T-helper 1 cell (primary cell): Measurements from ENCODE around the gene TANC2.
A peak's percentile ranks its signal among the peaks of the same experiment; 100 is the strongest.

Experiments
- DNase-seq, 5 donors: peaks; one replicate each; pipeline ENCODE4 v3.0.0-alpha.2; 2012 to 2020
- total RNA-seq, 4 donors: gene quantifications; one replicate each; lab custom pipeline; 2026; lab: John Stamatoyannopoulos, UW

The TANC2 gene
- 18.7 to 36.2 (median 30.4) reads per million in 4 donors for total RNA-seq

DNA sequence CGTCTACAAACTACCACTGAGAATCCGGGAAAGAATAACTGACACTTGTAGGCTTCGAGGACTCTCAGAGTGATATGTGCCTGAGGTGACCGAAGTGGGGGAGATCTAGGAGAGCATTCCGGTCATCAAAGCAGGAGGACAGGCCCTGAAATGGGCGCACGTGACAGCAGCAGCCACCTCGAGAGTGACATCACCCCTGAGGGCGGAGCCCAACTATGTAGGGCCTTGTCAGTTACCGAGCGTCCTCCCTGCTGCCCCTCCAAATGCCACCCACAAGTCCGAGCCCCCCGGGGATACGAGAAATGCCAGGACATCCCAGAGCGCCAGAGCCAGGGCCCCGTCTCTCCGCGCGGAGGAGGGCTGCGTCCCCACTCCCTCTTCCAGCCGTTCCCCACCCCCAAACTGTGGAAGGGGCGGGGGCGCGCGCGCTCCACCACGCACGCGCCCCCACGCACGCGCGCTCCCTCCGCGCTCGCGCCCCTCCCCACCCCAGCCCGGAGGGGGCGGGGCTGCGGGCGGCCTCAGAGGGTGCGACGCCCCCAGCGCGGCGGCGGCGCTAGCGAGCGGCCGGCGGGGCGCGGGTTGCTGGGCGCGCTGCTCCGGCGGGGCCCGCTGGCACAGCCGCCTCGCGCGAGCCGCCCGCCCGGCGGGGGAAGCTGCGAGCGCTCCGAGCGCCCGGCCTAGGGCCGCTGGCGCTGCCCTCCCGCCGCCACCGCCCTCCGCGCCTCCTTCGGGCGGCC is at the start of gene TANC2:
Gene TANC2 (plus strand): TSS at position 550 of the 740 bp plus-strand sequence. CDS start 43,325 bp downstream, outside the sequence.
- peak; percentile 60 to 83 (median 73) for DNase-seq

- no peak for DNase-seq
Observed at GRCh38 chr17:62916684-62917571, 49.1 kb upstream of the TANC2 start.

- no peak for DNase-seq
Observed at GRCh38 chr17:62919388-62919787, 46.6 kb upstream of the TANC2 start.

GRCh38 chr17:62920300-62920699 is 45.7 kb upstream of the TANC2 start:
- no peak for DNase-seq

- no peak for DNase-seq
Observed at GRCh38 chr17:62921817-62922216, 44.2 kb upstream of the TANC2 start.

- DNase-seq, result no peak
Observed at GRCh38 chr17:62923258-62924150, 42.5 kb upstream of the TANC2 start.

DNA sequence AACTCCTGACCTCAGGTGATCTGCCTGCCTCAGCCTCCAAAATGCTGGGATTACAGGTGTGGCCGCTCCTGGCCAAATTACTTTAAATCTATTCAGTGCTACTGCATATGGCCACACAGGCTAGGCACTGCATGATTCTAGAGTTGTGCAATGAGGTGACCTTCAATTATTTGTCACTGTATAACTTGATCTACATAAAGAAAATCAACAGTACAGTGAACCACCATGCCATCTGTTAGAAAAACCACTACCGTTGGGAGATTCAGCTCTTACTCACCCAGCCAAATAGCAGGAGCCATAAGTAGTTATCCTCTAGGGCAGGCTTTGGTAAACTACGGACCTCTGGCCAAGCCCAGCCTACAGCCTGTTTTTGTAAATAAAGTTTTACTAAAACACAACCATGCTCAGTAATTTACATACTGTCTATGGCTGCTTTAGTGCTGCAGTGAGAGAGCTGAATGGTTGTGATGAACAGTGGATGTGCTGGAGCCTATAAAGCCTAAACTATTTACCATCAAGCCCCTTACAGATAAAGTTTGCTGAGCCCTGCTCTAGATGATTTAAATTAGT is 40.7 kb upstream of the TANC2 start:
- no peak for DNase-seq

DNA sequence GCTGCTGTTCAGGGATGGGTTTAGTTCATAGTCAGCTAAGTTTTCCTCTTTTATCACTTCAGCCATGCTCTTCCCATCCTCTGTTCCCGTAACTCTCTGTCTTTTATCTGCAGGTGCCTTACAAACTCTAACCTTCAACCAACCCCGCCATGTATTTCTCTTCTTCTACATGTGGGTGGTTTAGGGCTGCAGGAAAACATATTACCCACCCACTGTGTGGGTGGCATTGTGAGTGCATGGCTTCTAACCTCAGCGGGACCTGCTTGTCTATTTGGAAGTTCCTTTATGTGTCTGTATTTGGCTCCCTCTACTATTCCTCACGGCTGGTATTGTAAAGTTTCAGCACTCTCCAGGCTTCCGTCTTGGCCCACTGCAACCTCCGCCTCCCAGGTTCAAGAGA is 39.0 kb upstream of the TANC2 start:
- no peak for DNase-seq

DNA sequence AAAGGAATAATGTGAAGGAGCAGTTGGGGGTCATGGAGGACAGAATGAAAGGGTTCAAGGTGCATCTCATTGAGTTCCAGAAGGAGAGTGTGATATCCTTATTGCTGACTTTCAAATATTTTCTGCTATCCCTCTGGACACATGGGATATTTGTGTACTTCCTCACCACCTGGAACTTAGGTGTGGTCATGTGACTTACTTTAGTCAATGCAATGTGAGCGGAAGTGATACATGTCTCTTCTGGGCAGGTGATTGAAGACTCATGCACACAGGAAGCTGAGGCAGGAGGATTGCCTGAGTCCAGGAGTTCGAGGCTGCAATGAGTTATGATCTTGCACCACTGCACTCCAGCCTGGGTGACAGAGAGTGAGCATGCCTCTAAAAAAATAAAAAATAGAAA is 36.7 kb upstream of the TANC2 start:
- no peak for DNase-seq

GRCh38 chr17:62931101-62931500 is 34.9 kb upstream of the TANC2 start:
- no peak for DNase-seq

DNA sequence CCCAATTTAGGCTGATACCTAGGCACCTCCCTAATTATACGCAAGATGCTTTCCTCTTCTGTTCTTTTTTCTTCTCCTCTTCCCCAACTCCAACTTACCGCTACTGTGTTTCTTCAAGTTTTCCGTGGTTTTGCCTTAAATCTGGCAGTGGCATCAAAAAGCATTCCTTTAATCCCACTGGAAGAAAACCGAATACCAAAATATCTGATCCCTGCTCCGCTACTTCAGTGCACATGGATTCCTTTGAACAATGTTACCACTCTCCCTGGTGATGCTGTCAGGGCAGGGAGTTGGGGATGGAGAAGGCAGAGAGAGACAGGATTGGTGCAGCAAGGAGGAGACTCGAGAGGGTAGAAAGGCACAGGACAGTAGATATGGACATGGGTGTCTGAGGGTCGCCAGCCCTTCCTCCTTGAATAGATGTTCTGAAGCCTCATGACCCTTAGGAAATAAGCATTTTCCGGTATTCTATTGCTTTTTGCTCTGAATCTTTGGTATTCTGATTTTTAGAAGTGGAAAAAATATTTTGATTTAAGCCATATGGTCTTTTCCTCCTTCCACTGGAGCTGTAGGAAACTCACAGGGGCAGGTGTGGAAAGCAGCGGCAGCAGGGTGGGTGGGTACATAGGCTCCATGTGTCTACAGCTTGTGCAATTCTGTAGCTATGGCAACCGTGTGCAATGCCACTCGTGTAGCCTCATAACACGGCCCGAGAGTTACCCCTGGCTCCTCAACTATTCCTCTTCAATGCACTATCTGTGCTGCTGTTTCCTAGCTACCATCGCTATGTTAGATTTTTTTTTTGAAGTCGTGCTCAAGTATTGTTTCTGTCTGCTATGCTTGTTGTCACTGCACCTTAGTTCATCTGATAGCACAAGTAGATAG is 32.3 kb upstream of the TANC2 start:
- DNase-seq, result no peak

- no peak for DNase-seq
Observed at GRCh38 chr17:62935098-62935497, 30.9 kb upstream of the TANC2 start.

- no peak for DNase-seq
Observed at GRCh38 chr17:62935523-62935922, 30.5 kb upstream of the TANC2 start.

DNA sequence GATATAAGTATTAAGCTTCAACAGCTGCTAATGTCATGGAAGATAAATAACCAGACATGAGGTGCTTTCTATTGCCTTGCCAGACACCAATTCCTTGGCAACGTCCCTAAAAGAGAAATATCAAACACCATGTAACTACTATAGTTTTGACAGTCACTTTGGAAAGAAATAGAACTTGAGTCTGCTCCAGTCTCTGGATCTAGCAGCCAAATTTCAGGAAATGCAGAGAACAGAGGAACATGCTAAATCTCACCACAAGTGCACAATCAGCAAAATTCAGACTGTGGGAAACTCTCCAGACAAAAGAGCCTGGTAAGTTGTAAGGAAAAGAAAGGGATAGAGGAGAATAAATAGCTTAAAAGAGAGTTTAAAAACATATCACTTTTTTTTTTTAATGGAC is 28.4 kb upstream of the TANC2 start:
- no peak for DNase-seq

DNA sequence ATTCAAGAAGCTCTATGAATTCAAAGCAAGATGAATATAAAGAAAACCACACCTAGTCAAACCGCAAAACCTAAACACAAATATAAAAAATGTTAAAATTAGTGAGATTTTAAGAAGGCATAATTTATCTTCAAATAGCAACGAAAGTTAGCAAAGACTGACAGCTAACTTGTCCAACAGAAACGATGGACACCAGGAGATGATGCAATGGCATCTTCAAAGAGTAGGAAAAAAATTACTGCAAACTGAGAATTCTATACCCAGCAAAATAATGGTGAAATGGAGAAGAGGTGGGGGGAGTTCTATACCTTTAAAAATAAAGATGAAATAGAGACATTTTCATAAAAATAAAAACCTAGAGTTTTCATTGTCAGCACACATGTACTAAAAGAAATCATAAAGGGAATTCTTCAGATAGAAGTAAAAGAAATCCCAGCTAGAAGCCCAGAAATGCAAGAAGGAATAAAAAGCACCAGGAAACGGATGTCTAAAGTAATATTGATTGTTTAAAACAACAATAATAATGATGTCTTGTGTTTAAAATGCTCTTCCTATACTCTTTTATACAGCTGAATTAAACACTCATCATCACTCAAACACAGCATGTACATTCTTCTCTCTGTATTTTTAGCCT is 24.6 kb upstream of the TANC2 start:
- DNase-seq, result no peak

DNA sequence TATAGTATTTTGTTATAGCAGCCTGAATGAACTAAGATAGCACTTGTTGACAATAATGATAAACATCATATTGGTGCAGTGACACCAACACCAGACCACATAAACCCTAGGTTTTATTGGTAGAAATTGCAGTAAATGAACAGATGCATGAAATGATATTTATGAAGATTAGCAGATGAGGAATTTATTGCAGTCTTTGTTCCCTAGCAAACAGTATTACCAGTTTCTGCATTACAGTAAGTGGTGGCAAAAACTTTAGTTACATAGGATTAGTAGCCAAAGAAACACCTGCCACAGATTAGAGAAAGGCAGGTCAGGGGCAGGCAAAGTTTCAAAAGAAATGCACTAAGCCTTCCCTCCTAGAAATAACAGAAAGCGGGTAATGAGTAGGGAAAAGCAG is 17.7 kb upstream of the TANC2 start:
- DNase-seq, result no peak

GRCh38 chr17:62949036-62949435 is 17.0 kb upstream of the TANC2 start:
- DNase-seq, result no peak

- DNase-seq, result no peak
Observed at GRCh38 chr17:62950067-62950466, 16.0 kb upstream of the TANC2 start.

- DNase-seq, result no peak
Observed at GRCh38 chr17:62955841-62956352, 10.1 kb upstream of the TANC2 start.

DNA sequence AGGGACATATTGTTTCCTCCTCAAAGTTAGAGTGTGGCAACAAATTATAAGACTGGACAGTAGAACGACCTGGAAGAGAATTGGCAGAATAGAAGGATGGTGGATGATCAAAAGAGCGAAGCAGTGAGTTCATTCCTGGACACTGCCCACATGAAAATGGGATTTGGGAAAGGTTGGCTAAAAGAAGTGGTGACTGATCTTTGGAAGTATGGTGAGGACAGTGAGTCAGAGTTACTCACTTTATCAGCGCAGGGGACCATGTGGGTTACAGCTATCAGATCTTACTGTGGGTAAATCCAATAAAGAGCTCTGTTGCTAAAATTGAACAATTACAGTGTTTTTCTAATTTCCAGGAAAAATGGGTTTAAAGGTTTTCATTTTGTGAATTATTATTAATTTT is 2.7 kb upstream of the TANC2 start:
- DNase-seq, result no peak

DNA sequence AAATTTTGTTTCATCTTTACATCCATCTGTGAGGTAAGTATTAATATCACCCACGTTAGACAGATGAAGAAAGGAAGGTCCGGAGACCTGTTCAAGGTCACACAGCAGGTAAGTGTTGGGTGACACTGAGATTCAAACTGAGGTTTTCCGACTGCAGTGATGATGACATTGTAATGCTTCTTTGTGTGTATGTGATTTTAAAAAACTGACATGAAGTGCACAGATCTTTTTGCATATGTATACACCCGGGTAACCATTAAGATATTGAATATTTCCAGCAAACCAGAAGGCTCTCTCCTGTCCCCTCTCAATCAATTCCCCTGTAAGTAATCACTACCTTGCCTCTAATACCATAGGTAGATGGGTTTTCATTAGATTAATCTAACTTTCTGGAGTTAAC is 1.5 kb upstream of the TANC2 start:
- DNase-seq, result no peak
